HG03342 (cell line): ENCODE measurements around the gene PIK3R5.
"Not testable (repeated sequence)": the region's sequence is repeated elsewhere in the genome, so short reads cannot be mapped to it uniquely, and the experiment has no call there.

ENCODE experiments used
- ATAC-seq: cut with Tn5 transposase; IDR thresholded peaks from one replicate; pipeline ENCODE4 v1.9.1; 2021; ENCODE audit warnings: mild to moderate bottlenecking, moderate library complexity; ENCODE audit not compliant: unreplicated experiment

Gene PIK3R5

DNA sequence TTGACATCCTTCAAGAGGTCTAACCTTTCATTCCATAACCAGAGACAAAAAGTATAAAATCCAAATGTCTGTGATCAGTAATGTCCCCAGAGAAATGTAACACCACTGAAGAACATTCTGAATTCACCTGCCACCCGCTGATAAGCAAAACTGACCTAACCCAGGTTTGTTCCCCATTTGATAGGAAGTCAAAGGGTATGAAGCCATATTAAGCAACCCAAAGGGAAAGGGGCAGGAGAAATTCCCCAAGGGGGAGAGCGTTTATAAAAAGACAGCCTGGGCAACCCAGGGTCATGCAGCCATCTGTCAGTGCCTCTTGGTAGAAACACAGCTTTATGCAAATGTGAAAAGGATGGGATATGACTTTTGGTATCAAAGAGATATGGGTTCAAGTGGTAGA, 67.4 kb downstream of the PIK3R5 start:
- ATAC-seq = no peak

DNA sequence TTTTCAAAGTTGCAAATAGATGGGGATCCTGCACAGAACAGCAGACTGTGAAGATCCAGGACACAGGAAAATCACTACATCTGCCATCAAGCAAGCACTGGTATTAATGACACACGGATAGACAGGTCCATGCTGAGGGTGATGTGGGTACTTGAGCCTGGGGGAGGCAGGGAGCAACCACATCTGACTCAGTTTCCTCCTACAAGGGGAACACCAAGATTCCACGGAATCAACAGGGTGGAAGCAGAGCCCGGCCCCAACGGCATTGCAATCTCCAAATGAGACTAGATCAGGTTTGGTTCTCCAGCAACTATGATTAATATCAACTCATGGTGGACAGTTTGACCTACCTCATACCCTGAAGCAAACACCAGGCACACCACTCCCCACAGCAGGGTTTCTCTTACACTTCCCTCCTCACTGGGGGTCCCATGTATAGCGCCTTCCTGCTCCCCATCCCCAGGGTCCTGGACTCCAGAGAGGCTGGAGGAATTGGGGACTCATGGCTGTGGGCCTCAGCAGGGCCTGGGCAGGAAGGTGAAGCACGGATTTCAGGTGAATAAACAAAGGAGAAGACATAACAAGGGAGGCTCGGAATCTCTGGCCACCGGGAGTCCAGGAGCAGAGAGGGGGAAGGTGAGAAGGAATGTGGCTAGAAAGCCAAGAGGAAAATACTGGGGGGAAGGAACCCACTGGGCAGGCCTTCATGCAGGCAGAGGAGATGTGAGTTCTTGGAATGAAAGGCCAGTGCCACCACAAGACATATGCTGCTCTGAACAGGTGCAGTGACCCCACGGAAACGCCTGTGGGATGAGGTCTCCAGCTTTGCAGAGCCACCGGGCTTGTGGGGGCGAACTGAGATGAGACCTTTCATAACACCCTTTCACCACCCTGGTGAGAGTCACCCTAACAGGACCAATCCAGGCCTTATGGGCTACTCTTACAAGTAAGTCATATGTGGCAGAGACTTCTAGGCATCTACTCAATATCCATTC, 68.6 kb downstream of the PIK3R5 start:
- ATAC-seq = no peak

DNA sequence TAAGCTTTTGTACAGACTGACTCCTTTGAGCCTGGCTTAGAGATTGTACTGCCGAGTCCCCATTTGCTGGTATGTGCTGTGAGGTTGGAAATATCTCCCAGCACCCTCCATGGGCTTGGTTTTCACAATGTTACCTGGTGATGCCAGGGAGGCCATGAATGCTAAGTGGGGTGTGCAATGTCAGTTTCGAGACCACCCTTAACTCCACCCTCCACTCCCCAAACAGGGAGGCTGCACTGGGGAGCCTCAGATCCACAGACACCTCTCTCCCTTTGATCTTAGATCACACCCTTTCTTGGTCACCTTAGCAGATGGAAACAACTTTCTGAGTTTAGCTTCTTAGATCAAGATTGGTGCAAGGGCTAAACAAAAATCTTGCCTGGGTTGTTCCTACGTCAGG, 69.4 kb downstream of the PIK3R5 start:
- ATAC-seq = no peak

GRCh38 chr17:8894673-8895578, 70.6 kb downstream of the PIK3R5 start:
- no peak for ATAC-seq

DNA sequence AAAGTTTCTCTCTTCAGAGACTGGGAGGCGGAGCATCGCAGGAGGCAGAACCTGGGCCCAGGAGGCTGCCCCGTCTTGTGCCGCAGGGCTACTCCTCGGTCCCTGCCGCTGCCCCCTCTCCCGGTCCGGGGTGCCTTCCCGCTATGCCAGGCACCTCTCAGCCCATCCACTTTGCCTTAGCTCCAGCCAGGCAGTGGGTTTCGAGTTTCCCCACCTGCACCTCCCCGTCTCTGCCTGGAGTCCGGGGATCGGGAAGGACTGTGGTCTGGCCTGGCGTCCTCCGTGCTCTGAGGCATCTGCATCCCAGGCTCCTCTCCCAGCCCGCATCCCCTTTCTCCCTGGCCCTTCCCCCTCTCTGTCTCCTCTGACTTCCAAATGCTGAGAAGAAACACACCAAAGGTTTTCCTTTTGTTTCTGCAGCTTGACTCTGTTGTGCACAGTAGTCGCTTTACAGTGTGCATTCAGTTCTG, 71.3 kb downstream of the PIK3R5 start:
- ATAC-seq = no peak

GRCh38 chr17:8893621-8894201, 71.8 kb downstream of the PIK3R5 start:
- ATAC-seq = no peak

DNA sequence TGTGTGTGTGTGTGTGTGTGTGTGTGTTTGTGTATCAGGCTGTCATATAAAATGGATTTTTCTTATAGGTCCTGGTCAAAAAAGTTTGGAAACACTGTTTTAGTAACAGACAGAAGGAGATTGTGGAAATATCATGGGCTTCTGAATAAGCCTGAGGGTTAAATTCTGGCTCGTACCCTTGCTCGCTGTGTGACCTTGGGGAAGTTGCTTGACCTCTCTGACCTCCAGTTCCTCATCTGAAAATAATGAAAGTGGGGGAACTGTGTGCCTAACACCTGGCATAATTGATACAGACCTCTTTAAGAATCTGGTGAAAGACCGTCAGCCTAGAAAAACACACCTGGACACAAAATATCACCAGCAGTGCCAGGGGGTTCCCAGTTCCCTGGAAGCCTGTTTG, 72.4 kb downstream of the PIK3R5 start:
- no peak for ATAC-seq

- peak; percentile 40 for ATAC-seq
Measured at GRCh38 chr17:8892338-8892690, 73.2 kb downstream of the PIK3R5 start.

DNA sequence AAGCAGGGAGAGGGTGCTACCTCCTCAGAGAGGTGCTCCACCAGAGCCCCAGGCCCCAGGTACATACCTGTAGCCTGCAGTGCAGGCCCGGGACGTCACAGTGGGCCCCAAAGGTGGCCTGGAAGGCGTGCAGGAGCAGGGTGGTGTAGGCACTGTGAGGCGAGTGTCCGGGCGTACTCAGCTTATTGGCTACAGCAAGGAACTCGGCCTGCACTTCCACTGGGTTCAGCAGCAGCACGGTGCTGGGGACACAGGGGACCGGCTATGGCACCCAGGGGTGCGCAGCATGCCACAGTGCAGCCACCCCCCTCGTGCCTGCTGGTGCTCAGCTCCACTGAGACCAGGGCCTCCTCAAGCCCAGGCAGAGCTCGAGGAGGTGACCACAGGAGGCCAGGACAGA, 74.8 kb downstream of the PIK3R5 start:
- ATAC-seq = no peak

DNA sequence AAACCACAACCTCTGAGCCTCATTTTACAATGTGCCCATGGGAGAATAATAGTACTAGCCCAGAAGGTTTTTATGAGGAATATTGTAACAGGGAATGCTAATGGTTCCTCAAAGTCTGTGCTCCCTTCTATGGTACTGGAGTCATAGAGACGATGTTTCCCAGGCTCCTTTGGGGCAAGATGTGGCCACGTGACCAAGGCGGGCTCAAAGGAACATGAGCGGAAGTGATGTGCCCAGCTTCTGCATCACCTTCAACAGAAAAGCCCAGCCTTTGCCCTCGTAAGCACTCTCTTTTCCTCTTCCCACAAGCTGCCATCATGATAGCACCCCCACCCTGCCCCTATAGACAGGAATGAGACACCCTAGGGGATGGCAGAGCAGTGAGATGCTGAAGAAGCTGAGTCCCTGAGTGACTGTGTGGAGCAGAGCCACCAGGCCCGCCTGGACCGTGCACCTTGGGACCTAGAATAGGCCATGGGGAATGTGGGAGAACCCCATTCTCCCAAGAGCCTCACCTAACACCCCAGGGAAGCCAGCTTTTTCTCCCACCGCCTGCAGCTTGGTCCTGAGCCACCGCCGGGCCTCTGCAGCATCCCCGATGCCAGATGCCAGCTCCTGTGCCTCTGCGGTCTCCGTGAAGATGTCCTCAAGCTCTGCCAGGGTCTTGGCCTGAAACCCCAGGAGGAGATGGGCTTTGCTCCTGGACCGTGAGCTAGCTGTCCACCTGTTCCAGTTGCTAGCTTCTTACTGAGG, 75.9 kb downstream of the PIK3R5 start:
- ATAC-seq = no peak

GRCh38 chr17:8888704-8889302, 76.7 kb downstream of the PIK3R5 start:
- ATAC-seq = no peak

GRCh38 chr17:8887834-8888703, 77.4 kb downstream of the PIK3R5 start:
- no peak for ATAC-seq

DNA sequence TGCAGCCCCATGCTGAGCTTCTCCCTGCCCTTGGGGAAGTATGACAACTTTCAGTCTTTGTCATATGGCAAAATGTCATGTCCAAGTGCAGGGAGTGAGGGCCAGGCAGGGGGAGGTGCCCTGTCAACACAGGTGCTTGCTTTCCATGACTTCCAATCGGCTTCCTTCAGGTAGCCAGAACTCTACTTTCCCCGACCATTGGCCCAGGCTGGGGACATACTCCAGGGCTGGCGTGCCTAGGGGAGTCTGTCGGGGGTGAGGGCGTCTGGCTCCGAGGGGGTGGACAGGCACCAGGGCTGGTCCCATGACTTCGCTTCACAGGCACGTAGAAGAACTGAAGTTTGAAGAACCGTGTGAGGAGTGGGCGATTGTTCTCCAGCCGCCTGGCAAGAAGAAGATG, 78.2 kb downstream of the PIK3R5 start:
- no peak for ATAC-seq

- ATAC-seq = no peak
Measured at GRCh38 chr17:8885967-8886684, 79.4 kb downstream of the PIK3R5 start.

DNA sequence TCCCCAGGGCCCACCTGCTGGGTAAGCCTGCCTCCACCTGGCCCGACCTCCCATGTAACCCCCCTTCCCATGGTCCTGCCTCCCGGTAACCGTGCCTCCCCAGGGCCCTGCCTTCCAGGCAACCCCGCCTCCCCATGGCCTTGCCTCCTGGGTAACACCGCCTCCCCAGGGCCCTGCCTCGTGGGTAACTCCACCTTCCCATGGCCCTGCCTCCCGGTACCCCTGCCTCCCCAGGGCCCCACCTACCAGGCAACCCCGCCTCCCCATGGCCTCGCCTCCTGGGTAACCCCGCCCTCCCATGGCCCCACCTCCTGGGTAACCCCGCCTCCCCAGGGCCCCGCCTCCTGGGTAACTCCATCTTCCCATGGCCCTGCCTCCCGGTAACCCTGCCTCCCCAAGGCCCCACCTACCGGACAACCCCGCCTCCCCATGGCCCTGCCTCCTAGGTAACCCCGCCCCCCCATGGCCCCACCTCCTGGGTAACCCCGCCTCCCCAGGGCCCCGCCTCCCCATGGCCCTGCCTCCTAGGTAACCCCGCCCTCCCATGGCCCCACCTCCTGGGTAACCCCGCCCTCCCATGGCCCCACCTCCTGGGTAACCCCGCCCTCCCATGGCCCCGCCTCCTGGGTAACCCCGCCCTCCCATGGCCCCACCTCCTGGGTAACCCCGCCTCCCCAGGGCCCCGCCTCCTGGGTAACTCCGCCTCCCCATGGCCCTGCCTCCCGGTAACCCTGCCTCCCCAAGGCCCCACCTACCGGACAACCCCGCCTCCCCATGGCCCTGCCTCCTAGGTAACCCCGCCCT, 80.1 kb downstream of the PIK3R5 start:
- not testable (repeated sequence) for ATAC-seq

GRCh38 chr17:8884336-8884990, 81.0 kb downstream of the PIK3R5 start:
- ATAC-seq = no peak

GRCh38 chr17:8883353-8883752, 82.2 kb downstream of the PIK3R5 start:
- ATAC-seq = no peak
